ENCODE data around the gene SLC35E1. TPM values are rescaled to one million over a fixed set of nuclear protein-coding genes. Genes with fewer than 3 reads are reported as not detected.

Gene SLC35E1
- total and polyA plus RNA-seq, 2 donors from 2014 or later = 19.8 to 47.1 TPM

- H3K27ac ChIP-seq (ENCODE audit: low read depth in 2 of 2, low read length in 2 of 2) = peak overlapping the region; percentile 11 to 63
- intact Hi-C loops (cut with DNase I) = no loop called here
- H3K4me3 ChIP-seq (ENCODE audit: low read length in 3 of 3) = peak overlapping the region; percentile 84 to 96 (median 94)
- H3K36me3 ChIP-seq (ENCODE audit: control insufficient read depth in 2 of 3, insufficient read depth in 3 of 3, low read length in 3 of 3) = peaks cover 0 to 10% (median 2%) of the 10 kb centered on the region in 3 donors
- peak in 1 of 5 donors; percentile 22 for DNase-seq
- no peak for FAIRE-seq
- H3K9ac ChIP-seq (ENCODE audit: low read length in 3 of 3) = peak overlapping the region; percentile 71 to 95 (median 95)
- no peak for TF ChIP-seq CTCF (IDR thresholded peaks at IDR 0.05; ENCODE audit: borderline replicate concordance, extremely low read depth, insufficient read depth)
- no peaks in the 10 kb centered on the region for H3K27me3 ChIP-seq (ENCODE audit: control insufficient read depth, insufficient read depth, low read length)
- H3K9me3 ChIP-seq (ENCODE audit: control insufficient read depth in 2 of 3, insufficient read depth in 1 of 3, low read length in 3 of 3) = no peaks in the 10 kb centered on the region
- H3K4me1 ChIP-seq (ENCODE audit: control insufficient read depth in 2 of 3, insufficient read depth in 2 of 3, low read depth in 1 of 3, low read length in 3 of 3) = peaks cover 0 to 15% (median 11%) of the 10 kb centered on the region in 3 donors
Measured at GRCh38 chr19:16542910-16543472, 29.2 kb downstream of the SLC35E1 start.

GRCh38 chr19:16542045-16542909, 29.9 kb downstream of the SLC35E1 start, which contains the start of gene CHERP:
Gene CHERP (minus strand): TSS chr19:16542437. CDS start chr19:16542378, 59 bp downstream.
- no peaks in the 10 kb centered on the region for H3K27me3 ChIP-seq (ENCODE audit: control insufficient read depth, insufficient read depth, low read length)
- FAIRE-seq (no peak), DNase-seq (peak; percentile 94 to 98 (median 98))
- intact Hi-C loops (cut with DNase I) = no loop called here
- peaks cover 0 to 15% (median 2%) of the 10 kb centered on the region in 3 donors for H3K36me3 ChIP-seq (ENCODE audit: control insufficient read depth in 2 of 3, insufficient read depth in 3 of 3, low read length in 3 of 3)
- H3K27ac ChIP-seq (ENCODE audit: low read depth in 2 of 2, low read length in 2 of 2) = peak within 1 kb of the TSS; percentile 11 to 76
- peak; percentile 4 for TF ChIP-seq CTCF (IDR thresholded peaks at IDR 0.05; ENCODE audit: borderline replicate concordance, extremely low read depth, insufficient read depth)
- peak within 1 kb of the TSS; percentile 90 to 96 (median 94) for H3K4me3 ChIP-seq (ENCODE audit: low read length in 3 of 3)
- peaks cover 0 to 15% (median 11%) of the 10 kb centered on the region in 3 donors for H3K4me1 ChIP-seq (ENCODE audit: control insufficient read depth in 2 of 3, insufficient read depth in 2 of 3, low read depth in 1 of 3, low read length in 3 of 3)
- peak within 1 kb of the TSS; percentile 81 to 95 (median 95) for H3K9ac ChIP-seq (ENCODE audit: low read length in 3 of 3)
- no peaks in the 10 kb centered on the region for H3K9me3 ChIP-seq (ENCODE audit: control insufficient read depth in 2 of 3, insufficient read depth in 1 of 3, low read length in 3 of 3)

- Histone ChIP-seq H3K27ac (ENCODE audit: low read depth in 2 of 2, low read length in 2 of 2) (peak overlapping the region in 1 of 2 donors; percentile 76), H3K9me3 (ENCODE audit: control insufficient read depth in 2 of 3, insufficient read depth in 1 of 3, low read length in 3 of 3) (no peaks in the 10 kb centered on the region), H3K4me3 (ENCODE audit: low read length in 3 of 3) (peak overlapping the region; percentile 90 to 96 (median 94)), H3K4me1 (ENCODE audit: control insufficient read depth in 2 of 3, insufficient read depth in 2 of 3, low read depth in 1 of 3, low read length in 3 of 3) (peaks cover 0 to 15% (median 11%) of the 10 kb centered on the region in 3 donors), H3K9ac (ENCODE audit: low read length in 3 of 3) (peak overlapping the region; percentile 61 to 95 (median 81)), H3K27me3 (ENCODE audit: control insufficient read depth, insufficient read depth, low read length) (no peaks in the 10 kb centered on the region), H3K36me3 (ENCODE audit: control insufficient read depth in 2 of 3, insufficient read depth in 3 of 3, low read length in 3 of 3) (peaks cover 0 to 15% (median 2%) of the 10 kb centered on the region in 3 donors)
- TF ChIP-seq CTCF (IDR thresholded peaks at IDR 0.05; ENCODE audit: borderline replicate concordance, extremely low read depth, insufficient read depth) = no peak
- no peak for FAIRE-seq
- DNase-seq = peak in 2 of 5 donors; percentile 8 to 49
- intact Hi-C loops (cut with DNase I) = no loop called here
Measured at GRCh38 chr19:16541526-16542044, 30.6 kb downstream of the SLC35E1 start.

All from kidney (tissue), 14 donors.